HG03039 (cell line): ENCODE measurements around the gene SPTB.
A peak's percentile ranks its signal among the peaks of the same experiment; 100 is the strongest.
"Not testable (repeated sequence)": the region's sequence is repeated elsewhere in the genome, so short reads cannot be mapped to it uniquely, and the experiment has no call there.

Experiments used
- ATAC-seq: cut with Tn5 transposase; IDR thresholded peaks from one replicate; pipeline ENCODE4 v1.9.1; 2021; ENCODE audit warnings: mild to moderate bottlenecking, moderate library complexity; ENCODE audit not compliant: unreplicated experiment

The SPTB gene

GRCh38 chr14:64879635-64880220, at the start of gene SPTB:
SPTB (minus strand) TSS chr14:64879907; CDS start chr14:64823094, 56,813 bp downstream.
- ATAC-seq, result no peak

GRCh38 chr14:64929014-64929359, 49.3 kb upstream of the SPTB start:
- no peak for ATAC-seq

GRCh38 chr14:64928239-64929013, 48.7 kb upstream of the SPTB start:
- peak; percentile 58 for ATAC-seq

GRCh38 chr14:64927031-64927430, 47.3 kb upstream of the SPTB start:
- no peak for ATAC-seq

- no peak for ATAC-seq
Observed at GRCh38 chr14:64926398-64926995, 46.8 kb upstream of the SPTB start.

GRCh38 chr14:64923015-64923414, 43.3 kb upstream of the SPTB start:
- ATAC-seq, result no peak

- no peak for ATAC-seq
Observed at GRCh38 chr14:64920465-64920864, 40.8 kb upstream of the SPTB start.

- no peak for ATAC-seq
Observed at GRCh38 chr14:64919618-64920017, 39.9 kb upstream of the SPTB start.

- ATAC-seq, result no peak
Observed at GRCh38 chr14:64919215-64919614, 39.5 kb upstream of the SPTB start.

GRCh38 chr14:64918216-64918615, 38.5 kb upstream of the SPTB start:
- no peak for ATAC-seq

GRCh38 chr14:64915797-64916196, 36.1 kb upstream of the SPTB start:
- no peak for ATAC-seq

- ATAC-seq, result no peak
Observed at GRCh38 chr14:64915029-64915424, 35.3 kb upstream of the SPTB start.

- peak; percentile 96 for ATAC-seq
Observed at GRCh38 chr14:64914237-64915028, 34.7 kb upstream of the SPTB start, which contains the start of gene CHURC1. CHURC1 (plus strand) TSS chr14:64914455; CDS start chr14:64914496, 41 bp downstream.

GRCh38 chr14:64913477-64913876, 33.8 kb upstream of the SPTB start:
- ATAC-seq, result not testable (repeated sequence)

GRCh38 chr14:64912261-64912660, 32.6 kb upstream of the SPTB start:
- ATAC-seq, result no peak

- ATAC-seq, result no peak
Observed at GRCh38 chr14:64910847-64911495, 31.3 kb upstream of the SPTB start.

GRCh38 chr14:64906022-64906421, 26.3 kb upstream of the SPTB start:
- no peak for ATAC-seq

GRCh38 chr14:64899958-64900357, 20.3 kb upstream of the SPTB start:
- ATAC-seq, result no peak

GRCh38 chr14:64891839-64892375, 12.2 kb upstream of the SPTB start:
- no peak for ATAC-seq

- ATAC-seq, result no peak
Observed at GRCh38 chr14:64891173-64891838, 11.6 kb upstream of the SPTB start.
